ENCODE measurements around the gene AFMID.
A peak's percentile ranks its signal among the peaks of the same experiment; 100 is the strongest.
"Not testable (repeated sequence)": the region's sequence is repeated elsewhere in the genome, so short reads cannot be mapped to it uniquely, and the experiment has no call there.

The AFMID gene

GRCh38 chr17:78186692-78187595 lies at the start of gene AFMID, which contains the start of gene TK1:
AFMID (plus strand) TSS chr17:78187362; CDS start chr17:78187371, 9 bp downstream.
TK1 (minus strand) TSS chr17:78187052; CDS start chr17:78186994, 58 bp downstream.
- peak; percentile 94 for DNase-seq (ENCODE audit: low read depth)

DNA sequence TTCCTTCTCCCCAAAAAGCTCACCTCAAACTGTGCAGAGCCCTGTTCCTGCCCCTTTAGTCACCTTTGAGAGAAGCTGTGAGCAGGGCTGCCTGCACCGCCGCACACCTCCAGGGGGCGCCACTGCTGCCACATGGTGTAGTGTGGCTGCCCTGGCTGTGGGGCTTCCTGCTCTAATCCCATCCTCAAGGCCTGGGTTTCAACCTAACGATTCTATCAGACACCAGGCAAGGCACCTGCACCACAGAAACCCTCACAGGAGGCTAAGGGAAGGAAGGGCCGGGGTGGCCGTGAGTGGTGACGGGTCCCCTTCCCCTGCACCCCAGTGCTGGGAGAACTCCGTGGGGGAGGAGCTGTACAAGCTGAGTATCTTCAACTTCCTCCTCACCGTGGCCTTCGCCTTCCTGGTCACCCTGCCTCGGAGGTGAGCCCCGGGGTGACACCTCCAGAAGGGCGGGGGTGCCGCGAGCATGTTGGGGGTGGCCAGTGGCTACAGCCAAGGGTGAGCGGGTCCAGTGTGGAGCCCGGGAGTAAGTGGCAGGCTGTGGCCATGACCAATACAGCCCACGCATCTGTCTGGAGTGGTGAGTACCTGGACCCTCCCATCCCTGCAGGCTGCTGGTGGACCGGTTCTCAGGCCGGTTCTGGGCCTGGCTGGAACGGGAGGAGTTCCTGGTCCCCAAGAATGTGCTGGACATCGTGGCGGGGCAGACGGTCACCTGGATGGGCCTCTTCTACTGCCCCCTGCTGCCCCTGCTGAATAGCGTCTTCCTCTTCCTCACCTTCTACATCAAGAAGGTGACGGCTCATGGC lies 49.6 kb upstream of the AFMID start:
- DNase-seq (ENCODE audit: low read depth), result no peak

- DNase-seq (ENCODE audit: low read depth), result no peak
Observed at GRCh38 chr17:78138204-78139060, 48.7 kb upstream of the AFMID start.

GRCh38 chr17:78139861-78140168 lies 47.3 kb upstream of the AFMID start:
- not testable (repeated sequence) for DNase-seq (ENCODE audit: low read depth)

GRCh38 chr17:78140169-78141051 lies 46.8 kb upstream of the AFMID start:
- DNase-seq (ENCODE audit: low read depth), result peak; percentile 97

GRCh38 chr17:78141437-78142118 lies 45.6 kb upstream of the AFMID start:
- DNase-seq (ENCODE audit: low read depth), result no peak

GRCh38 chr17:78142119-78142861 lies 44.9 kb upstream of the AFMID start:
- no peak for DNase-seq (ENCODE audit: low read depth)

DNA sequence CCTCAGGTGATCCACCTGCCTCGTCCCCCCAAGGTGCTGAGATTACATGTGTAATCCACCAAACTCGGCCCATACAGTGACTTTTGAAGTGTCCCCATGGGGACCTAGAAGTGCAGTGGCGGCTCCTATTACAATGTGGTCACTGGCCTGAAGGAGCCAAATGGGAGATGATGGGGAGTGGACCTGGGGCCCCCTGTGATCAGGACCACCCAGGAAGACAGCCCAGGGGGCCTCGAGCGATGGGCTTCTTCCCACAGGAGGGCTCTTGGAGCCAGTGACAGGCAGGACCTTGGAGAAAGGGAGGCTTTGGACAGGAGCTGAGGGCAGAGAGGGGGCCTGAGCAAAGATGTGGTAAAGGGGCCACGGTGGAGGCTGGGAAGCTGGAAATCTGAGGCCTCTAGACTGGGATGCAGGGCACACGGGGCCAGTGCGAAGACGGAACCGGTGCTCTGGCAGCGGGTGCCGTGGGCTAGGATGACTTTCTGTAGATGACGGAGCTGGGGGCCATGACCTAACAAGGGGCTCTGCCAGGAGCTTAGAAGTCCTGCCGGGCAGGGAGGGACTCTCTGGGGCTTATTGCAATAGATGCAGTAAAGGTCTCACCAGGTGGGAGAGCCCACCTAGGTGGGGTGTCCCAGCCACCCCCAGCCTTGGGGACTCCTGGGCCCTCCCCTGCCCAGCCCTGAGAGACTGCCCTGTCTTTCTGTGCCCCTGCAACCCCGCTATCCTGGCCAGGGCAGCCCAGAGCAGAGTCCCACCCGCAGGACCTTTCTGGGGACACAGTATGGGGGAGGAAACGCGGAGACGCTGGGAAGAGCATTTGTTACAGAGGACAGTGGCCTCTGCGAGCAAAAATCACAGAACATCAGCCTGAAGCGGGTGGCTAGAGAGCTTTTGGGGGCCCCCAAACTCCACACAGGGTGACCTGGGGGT lies 43.7 kb upstream of the AFMID start:
- no peak for DNase-seq (ENCODE audit: low read depth)

DNA sequence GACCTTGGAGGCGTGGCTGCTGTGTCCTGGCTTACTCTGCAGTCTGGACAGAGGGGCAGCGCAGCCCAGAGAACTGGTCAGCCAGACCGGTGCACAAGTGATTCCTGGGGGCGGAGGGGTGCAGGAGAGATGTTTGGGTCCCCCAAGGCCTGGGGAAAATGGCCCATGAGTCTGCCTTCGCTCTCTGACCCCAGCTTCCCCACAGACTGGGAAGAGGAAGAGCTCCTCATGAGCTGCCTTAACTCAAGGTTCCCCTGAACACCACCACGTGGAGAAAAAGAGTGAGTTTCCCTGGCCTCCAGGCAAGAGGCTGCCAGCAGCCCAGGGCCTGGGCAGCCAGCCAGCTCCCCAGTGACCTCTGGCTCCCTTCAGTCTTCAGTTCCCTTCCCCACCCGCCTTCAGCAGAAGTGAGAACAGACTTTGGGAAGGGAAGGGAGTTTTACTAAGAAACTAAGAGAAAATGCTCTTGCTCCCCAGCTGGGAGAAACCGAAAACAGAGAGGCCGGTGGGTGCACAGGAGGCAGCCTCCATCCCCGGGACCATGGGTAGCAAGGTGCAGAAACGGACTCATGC lies 42.9 kb upstream of the AFMID start:
- DNase-seq (ENCODE audit: low read depth), result no peak

- no peak for DNase-seq (ENCODE audit: low read depth)
Observed at GRCh38 chr17:78144736-78145641, 42.2 kb upstream of the AFMID start.

- no peak for DNase-seq (ENCODE audit: low read depth)
Observed at GRCh38 chr17:78146471-78146869, 40.7 kb upstream of the AFMID start.

GRCh38 chr17:78146881-78147280 lies 40.3 kb upstream of the AFMID start:
- DNase-seq (ENCODE audit: low read depth), result no peak

- DNase-seq (ENCODE audit: low read depth), result no peak
Observed at GRCh38 chr17:78147315-78147998, 39.7 kb upstream of the AFMID start.

- no peak for DNase-seq (ENCODE audit: low read depth)
Observed at GRCh38 chr17:78148286-78149016, 38.7 kb upstream of the AFMID start.

GRCh38 chr17:78151514-78152008 lies 35.6 kb upstream of the AFMID start:
- DNase-seq (ENCODE audit: low read depth), result no peak

Data from CMK (cell line).